ENCODE data around the gene CHCHD6.

Gene CHCHD6

GRCh38 chr3:126916546-126916945, 212.5 kb downstream of the CHCHD6 start:
- TF ChIP-seq JUND (IDR thresholded peaks at IDR 0.05; ENCODE audit: low read depth): no peak
- DNase-seq (ENCODE audit: low read depth in 1 of 2, low spot score in 1 of 2): no peak
- in situ Hi-C loops (cut with HindIII; ENCODE audit: low pct_unique_long_range_greater_than_20kb, low sequenced_read_pairs): no loop called here

DNA sequence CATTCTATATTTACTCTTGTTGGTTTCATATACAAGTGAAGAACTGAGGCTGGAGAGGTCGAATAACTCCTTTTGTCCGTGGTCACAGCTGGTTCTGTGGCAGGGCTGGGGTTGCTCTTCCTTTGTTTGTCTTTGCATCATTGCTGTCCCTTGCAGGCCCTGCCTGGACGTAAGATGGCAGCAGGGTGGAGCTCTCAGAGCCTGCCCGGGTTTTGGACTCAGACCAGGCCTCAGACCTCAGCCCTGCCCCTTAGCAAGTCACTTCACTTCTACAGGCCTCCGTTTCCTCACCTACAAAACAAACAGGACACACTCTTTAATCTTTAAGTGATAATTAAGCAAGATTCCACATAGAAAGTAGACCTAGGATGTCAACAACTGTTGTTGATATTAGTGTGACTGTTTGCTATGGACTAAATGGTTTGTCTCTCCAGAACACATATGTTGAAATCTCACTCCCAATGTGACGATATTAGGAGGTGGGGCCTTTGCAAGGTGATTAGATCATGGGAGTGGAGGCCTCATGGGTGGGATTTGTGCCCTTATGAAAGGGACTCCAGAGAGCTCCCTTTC, 213.3 kb downstream of the CHCHD6 start:
- in situ Hi-C loops (cut with HindIII; ENCODE audit: low pct_unique_long_range_greater_than_20kb, low sequenced_read_pairs): no loop called here
- TF ChIP-seq JUND (IDR thresholded peaks at IDR 0.05; ENCODE audit: low read depth): no peak
- no peak for DNase-seq (ENCODE audit: low read depth in 1 of 2, low spot score in 1 of 2)

DNA sequence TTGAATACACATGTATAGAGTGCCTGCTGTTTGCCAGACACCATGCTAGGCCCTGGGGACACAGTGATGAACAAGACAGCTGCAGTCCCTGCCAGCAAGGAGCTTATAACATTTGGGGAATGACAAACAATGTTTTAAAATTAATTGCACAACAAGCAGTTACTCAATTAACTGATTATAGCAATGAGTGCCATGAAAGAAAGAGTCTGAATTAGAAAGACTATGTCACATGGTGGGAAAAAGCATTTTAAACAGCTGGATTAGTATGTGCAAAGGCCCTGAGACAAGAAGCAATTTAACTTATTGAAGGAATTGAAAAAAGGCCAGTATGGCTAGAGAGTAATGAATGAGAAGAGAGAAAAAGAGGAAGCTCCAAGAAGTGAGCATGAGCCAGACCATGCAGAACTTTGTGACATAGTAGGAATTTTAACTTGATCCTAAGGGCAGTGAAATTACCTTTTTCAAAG, 214.3 kb downstream of the CHCHD6 start:
- no peak for TF ChIP-seq JUND (IDR thresholded peaks at IDR 0.05; ENCODE audit: low read depth)
- in situ Hi-C loops (cut with HindIII; ENCODE audit: low pct_unique_long_range_greater_than_20kb, low sequenced_read_pairs): no loop called here
- no peak for DNase-seq (ENCODE audit: low read depth in 1 of 2, low spot score in 1 of 2)

DNA sequence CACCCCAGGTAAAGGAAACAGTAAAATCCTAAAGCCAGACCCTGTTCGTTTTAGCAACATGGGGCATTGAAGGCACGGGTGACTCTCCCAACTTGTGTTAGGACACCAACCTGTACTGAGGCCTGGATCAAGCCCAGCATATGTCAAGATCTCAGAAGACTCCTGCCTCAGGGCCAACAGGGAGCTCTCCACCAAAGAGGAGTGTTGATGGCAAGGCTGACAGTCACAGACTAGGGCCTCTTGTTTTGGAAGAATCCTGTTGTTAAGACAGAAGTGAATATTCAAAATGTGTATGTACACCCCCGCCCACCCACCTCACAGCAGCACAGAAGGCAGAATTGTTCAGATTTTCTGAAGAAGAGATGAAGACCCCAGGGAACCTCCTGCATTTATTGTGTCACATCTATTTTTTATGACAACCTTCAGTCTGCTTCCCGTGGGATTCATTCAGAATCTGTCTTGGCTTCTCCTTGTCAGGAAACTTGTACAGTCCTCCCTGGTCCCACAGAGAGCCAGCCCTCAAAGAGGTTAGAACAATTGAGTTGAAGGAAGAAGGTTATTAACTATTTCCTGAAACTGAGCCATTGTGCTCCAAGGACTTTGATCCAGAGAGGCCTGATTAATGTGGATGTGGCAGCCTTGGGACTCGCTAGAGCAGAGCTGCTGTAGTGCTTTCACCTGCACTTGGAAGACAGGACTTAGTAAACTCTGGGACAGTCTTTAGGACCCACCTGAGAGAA, 217.2 kb downstream of the CHCHD6 start:
- in situ Hi-C loops (cut with HindIII; ENCODE audit: low pct_unique_long_range_greater_than_20kb, low sequenced_read_pairs): no loop called here
- no peak for DNase-seq (ENCODE audit: low read depth in 1 of 2, low spot score in 1 of 2)
- no peak for TF ChIP-seq JUND (IDR thresholded peaks at IDR 0.05; ENCODE audit: low read depth)

DNA sequence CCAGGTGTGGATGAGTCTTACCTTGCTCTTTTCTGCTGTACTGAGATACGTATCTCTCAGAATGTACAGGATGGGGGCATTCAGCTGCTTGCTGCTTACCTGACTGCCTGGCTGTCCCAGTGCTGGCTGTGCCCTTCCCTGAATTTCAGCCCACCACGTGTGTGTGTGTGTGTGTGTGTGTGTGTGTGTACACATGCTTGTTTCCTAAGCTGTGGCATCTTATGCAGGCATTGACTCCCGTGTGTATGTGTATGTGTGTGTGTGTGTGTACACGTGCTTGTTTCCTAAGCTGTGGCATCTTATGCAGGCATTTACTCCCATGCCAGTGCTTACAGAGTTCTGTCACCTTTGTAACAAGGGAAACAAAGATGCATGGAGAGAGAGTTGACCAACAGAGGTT, 218.4 kb downstream of the CHCHD6 start:
- DNase-seq (ENCODE audit: low read depth in 1 of 2, low spot score in 1 of 2): no peak
- no peak for TF ChIP-seq JUND (IDR thresholded peaks at IDR 0.05; ENCODE audit: low read depth)
- in situ Hi-C loops (cut with HindIII; ENCODE audit: low pct_unique_long_range_greater_than_20kb, low sequenced_read_pairs): no loop called here

GRCh38 chr3:126923423-126923822, 219.4 kb downstream of the CHCHD6 start:
- no peak for TF ChIP-seq JUND (IDR thresholded peaks at IDR 0.05; ENCODE audit: low read depth)
- no peak for DNase-seq (ENCODE audit: low read depth in 1 of 2, low spot score in 1 of 2)
- in situ Hi-C loops (cut with HindIII; ENCODE audit: low pct_unique_long_range_greater_than_20kb, low sequenced_read_pairs): no loop called here

- TF ChIP-seq JUND (IDR thresholded peaks at IDR 0.05; ENCODE audit: low read depth): no peak
- in situ Hi-C loops (cut with HindIII; ENCODE audit: low pct_unique_long_range_greater_than_20kb, low sequenced_read_pairs): no loop called here
- no peak for DNase-seq (ENCODE audit: low read depth in 1 of 2, low spot score in 1 of 2)
These were observed 219.9 kb downstream of the CHCHD6 start for GRCh38 chr3:126923895-126924294.

GRCh38 chr3:126924458-126924857, 220.4 kb downstream of the CHCHD6 start:
- TF ChIP-seq JUND (IDR thresholded peaks at IDR 0.05; ENCODE audit: low read depth): no peak
- in situ Hi-C loops (cut with HindIII; ENCODE audit: low pct_unique_long_range_greater_than_20kb, low sequenced_read_pairs): no loop called here
- DNase-seq (ENCODE audit: low read depth in 1 of 2, low spot score in 1 of 2): no peak

DNA sequence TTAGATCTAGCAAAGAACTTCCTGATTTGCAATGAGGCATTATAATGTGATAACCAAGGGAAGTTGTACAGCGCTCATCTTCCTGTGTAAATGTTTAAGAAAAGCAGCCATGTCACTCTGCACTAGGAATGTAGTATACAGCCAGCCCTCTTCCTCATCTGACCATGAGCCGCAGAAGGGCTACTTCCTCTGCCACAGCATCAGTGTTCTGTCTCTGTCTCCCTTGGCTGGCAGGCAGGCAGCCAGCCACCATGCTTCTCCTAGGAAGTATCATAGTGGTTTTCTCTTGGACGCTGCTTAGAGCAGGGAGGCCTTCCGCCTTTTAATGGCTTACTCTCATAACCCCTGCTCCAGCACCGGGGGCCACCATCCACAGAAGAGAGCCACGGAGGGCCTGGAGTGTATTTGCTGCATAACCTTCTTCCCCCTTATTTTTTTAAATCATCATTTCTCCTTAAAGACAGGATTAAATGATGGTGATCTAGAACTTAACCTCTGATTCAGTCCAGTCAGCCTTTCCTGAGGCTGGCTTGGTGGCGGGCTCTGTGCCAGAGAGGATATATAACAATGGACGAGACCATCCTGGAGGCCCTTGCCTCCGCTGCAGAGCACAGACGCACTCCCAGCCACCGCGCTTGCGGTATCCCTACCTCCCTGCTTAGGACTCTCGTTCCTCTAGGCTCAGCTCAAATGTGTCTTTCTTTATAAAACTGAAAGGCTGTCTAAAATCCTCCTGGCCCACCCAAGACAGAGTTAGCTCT, 221.6 kb downstream of the CHCHD6 start:
- no peak for TF ChIP-seq JUND (IDR thresholded peaks at IDR 0.05; ENCODE audit: low read depth)
- no peak for DNase-seq (ENCODE audit: low read depth in 1 of 2, low spot score in 1 of 2)
- in situ Hi-C loops (cut with HindIII; ENCODE audit: low pct_unique_long_range_greater_than_20kb, low sequenced_read_pairs): no loop called here

DNA sequence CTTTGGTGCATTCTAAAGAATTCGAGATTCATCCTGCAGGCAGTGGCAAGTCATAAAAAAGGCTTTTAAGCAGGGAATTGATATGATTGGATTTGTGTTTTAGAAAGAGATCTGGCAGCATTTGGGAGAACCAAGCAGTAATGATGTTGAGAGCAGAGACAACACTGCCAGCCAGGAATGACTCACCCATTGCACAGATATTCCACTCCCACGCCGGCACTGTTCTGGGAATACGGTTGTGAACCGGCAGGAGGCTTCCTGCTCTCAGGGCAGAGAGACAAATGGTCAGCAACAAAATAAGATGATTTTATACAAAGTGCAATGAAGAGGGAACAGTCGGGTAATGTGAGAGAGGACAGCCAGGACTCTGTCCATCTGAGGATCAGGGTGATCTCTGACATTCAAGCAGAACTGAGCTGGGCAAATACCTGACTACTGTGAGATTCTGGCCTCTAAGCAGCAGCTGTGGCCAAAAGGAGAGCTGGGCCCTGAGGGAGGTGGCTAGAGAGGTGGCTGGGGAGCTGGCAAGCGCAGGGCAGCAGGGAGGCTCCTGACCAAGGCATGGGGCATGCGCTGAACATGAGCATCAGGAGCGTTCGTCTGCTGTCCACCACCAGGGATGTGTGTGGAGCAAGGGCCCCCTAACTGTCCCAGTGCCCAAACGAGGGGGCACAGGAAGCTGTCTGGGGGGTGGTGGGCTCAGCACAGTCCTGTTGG, 222.8 kb downstream of the CHCHD6 start:
- DNase-seq (ENCODE audit: low read depth in 1 of 2, low spot score in 1 of 2): no peak
- in situ Hi-C loops (cut with HindIII; ENCODE audit: low pct_unique_long_range_greater_than_20kb, low sequenced_read_pairs): no loop called here
- TF ChIP-seq JUND (IDR thresholded peaks at IDR 0.05; ENCODE audit: low read depth): no peak

GRCh38 chr3:126927401-126927750, 223.3 kb downstream of the CHCHD6 start:
- in situ Hi-C loops (cut with HindIII; ENCODE audit: low pct_unique_long_range_greater_than_20kb, low sequenced_read_pairs): no loop called here
- TF ChIP-seq JUND (IDR thresholded peaks at IDR 0.05; ENCODE audit: low read depth): no peak
- DNase-seq (ENCODE audit: low read depth in 1 of 2, low spot score in 1 of 2): no peak

DNA sequence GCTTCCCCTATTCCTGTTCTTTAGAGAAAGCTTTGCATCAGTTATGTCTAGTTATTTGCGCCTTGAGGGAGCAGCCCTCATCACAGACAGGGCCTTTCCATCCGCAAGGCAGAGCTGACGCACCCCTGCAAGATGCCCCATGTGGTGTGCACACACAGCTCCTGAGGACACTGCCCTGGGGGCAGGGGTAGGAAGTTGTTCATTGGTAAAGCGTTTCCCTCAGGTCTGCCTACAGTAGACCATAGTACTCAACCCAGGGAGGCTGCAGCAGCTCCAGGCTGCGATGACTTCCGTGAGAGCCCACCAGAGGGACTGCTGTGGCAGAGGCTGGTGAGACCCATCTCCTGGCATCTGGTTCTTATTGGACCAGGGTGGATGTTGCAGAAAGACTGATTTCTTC, 223.8 kb downstream of the CHCHD6 start:
- DNase-seq (ENCODE audit: low read depth in 1 of 2, low spot score in 1 of 2): no peak
- TF ChIP-seq JUND (IDR thresholded peaks at IDR 0.05; ENCODE audit: low read depth): no peak
- in situ Hi-C loops (cut with HindIII; ENCODE audit: low pct_unique_long_range_greater_than_20kb, low sequenced_read_pairs): no loop called here
